AG04449 (cell line): ENCODE measurements around the gene CD180.
A peak's percentile ranks its signal among the peaks of the same experiment; 100 is the strongest.

Experiments
- CTCF ChIA-PET: fragments of 350-600 bp; formaldehyde crosslinking; extraction: SDS; loops from one replicate; lab custom pipeline; 2021; ENCODE audit warnings: antibody characterized with exemption; lab: Yijun Ruan, JAX
- POLR2A ChIA-PET: fragments of 400-600, 350-600 bp; formaldehyde crosslinking; extraction: SDS; loops from one replicate; lab custom pipeline; 2020; ENCODE audit warnings: antibody characterized with exemption, inconsistent platforms; lab: Yijun Ruan, JAX
- DNase-seq: peaks from one replicate; pipeline ENCODE4 v3.0.0-alpha.2; 2010; ENCODE audit warnings: low read depth, low spot score
- H3K4me3 ChIP-seq: 2 replicates; pipeline ENCODE4 v1.5.1; 2011; ENCODE audit warnings: low read depth, mild to moderate bottlenecking, control low read depth, low read length
- TF ChIP-seq, protein P1 (sequence below): IDR thresholded peaks from one replicate; pipeline ENCODE4 v1.5.1; 2011; ENCODE audit warnings: mild to moderate bottlenecking, moderate library complexity, low read length, control low read depth, inconsistent platforms; ENCODE audit not compliant: insufficient read depth; ENCODE audit errors: missing control alignments

Gene CD180

DNA sequence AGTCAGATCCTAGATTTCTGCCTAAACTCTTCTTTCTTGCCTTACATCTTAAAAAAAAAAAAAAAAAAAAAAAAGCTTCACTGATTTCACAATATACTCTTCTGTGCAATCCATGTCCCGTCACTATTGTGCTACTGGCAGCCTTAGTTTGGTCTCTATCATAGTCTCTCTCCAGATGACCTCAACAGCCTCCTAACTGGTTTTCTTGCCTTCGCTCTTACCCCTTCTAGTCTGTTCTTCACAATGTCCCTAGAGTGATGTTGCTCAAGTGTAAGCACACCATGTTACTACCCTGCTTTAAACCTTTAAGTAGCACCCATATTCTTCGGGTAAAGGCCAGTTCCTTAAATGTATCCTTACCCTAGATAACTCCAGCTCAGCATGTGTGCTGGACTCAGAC lies 25.8 kb downstream of the CD180 start:
- DNase-seq, result no peak
- H3K4me3 ChIP-seq, result no peak overlapping the region
- TF ChIP-seq, protein P1, sequence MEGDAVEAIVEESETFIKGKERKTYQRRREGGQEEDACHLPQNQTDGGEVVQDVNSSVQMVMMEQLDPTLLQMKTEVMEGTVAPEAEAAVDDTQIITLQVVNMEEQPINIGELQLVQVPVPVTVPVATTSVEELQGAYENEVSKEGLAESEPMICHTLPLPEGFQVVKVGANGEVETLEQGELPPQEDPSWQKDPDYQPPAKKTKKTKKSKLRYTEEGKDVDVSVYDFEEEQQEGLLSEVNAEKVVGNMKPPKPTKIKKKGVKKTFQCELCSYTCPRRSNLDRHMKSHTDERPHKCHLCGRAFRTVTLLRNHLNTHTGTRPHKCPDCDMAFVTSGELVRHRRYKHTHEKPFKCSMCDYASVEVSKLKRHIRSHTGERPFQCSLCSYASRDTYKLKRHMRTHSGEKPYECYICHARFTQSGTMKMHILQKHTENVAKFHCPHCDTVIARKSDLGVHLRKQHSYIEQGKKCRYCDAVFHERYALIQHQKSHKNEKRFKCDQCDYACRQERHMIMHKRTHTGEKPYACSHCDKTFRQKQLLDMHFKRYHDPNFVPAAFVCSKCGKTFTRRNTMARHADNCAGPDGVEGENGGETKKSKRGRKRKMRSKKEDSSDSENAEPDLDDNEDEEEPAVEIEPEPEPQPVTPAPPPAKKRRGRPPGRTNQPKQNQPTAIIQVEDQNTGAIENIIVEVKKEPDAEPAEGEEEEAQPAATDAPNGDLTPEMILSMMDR, result no peak
- POLR2A ChIA-PET, result no interaction called here
- CTCF ChIA-PET, result no interaction called here

DNA sequence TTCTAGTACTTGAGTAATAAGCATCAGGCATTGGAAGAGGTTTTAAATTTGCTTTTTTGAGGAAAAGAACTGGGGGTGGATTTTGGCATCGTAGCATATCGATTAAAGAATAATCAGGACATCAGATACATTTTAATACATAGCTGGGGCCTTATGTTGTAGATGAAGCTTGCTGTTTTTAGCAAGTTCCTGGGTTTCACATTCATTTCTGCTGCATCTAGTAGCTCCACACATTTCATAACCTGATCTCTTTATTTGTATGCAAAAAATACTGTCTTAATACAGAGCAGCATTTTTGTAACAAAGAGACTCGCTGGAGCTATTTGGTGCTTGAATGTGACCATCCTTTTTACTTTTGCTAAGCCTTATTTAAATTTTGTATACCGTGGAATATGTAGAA lies 28.5 kb downstream of the CD180 start:
- no peak overlapping the region for H3K4me3 ChIP-seq
- TF ChIP-seq, protein P1, result no peak
- ChIA-PET CTCF (interaction anchor here (0.7 to 15.0 kb wide), 6 partner anchors 7 to 40 kb away, joined by 3 to 183 read pairs (median 8); no protein-coding TSS in a partner anchor), POLR2A (no interaction called here)
- no peak for DNase-seq

DNA sequence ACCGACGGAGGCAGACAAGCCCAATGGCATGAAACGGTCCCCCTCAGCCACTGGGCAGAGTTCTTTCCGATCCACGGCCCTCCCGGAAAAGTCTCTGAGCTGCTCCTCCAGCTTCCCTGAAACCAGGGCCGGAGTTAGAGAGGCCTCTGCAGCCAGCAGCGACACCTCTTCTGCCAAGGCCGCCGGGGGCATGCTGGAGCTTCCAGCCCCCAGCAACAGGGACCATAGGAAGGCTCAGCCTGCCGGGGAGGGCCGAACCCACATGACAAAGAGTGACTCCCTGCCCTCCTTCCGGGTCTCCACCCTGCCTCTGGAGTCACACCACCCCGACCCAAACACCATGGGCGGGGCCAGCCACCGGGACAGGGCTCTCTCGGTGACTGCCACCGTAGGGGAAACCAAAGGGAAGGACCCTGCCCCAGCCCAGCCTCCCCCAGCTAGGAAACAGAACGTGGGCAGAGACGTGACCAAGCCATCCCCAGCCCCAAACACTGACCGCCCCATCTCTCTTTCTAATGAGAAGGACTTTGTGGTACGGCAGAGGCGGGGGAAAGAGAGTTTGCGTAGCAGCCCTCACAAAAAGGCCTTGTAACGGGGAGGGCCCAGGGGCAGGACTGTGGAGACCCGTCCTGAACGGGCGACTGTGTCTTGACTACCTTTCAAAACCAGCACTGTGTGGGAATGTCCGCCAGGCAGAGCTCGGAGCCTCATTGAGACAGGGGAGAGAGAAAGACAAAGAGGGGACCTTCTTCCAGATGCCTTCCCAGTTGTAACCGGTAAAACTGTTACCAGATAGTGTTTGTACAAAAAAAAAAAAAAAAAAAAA lies 29.9 kb downstream of the CD180 start:
- POLR2A ChIA-PET, result no interaction called here
- CTCF ChIA-PET, result interaction anchor here (0.7 to 15.0 kb wide), 14 partner anchors 9 to 1105 kb away, joined by 3 to 183 read pairs (median 4); no protein-coding TSS in a partner anchor
- TF ChIP-seq, protein P1, result no peak
- DNase-seq, result no peak
- no peak overlapping the region for H3K4me3 ChIP-seq

DNA sequence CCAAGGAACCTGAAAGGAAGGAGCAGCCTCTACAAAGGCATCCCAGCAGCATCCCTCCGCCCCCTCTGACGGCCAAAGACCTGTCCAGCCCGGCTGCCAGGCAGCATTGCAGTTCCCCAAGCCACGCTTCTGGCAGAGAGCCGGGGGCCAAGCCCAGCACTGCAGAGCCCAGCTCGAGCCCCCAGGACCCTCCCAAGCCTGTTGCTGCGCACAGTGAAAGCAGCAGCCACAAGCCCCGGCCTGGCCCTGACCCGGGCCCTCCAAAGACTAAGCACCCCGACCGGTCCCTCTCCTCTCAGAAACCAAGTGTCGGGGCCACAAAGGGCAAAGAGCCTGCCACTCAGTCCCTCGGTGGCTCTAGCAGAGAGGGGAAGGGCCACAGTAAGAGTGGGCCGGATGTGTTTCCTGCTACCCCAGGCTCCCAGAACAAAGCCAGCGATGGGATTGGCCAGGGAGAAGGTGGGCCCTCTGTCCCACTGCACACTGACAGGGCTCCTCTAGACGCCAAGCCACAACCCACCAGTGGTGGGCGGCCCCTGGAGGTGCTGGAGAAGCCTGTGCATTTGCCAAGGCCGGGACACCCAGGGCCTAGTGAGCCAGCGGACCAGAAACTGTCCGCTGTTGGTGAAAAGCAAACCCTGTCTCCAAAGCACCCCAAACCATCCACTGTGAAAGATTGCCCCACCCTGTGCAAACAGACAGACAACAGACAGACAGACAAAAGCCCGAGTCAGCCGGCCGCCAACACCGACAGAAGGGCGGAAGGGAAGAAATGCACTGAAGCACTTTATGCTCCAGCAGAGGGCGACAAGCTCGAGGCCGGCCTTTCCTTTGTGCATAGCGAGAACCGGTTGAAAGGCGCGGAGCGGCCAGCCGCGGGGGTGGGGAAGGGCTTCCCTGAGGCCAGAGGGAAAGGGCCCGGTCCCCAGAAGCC lies 30.8 kb downstream of the CD180 start:
- no peak for DNase-seq
- ChIA-PET POLR2A (no interaction called here), CTCF (interaction anchor here (0.7 to 15.0 kb wide), 12 partner anchors 8 to 1106 kb away, joined by 3 to 183 read pairs (median 4); no protein-coding TSS in a partner anchor)
- H3K4me3 ChIP-seq, result no peak overlapping the region
- TF ChIP-seq, protein P1, result peak; percentile 68

DNA sequence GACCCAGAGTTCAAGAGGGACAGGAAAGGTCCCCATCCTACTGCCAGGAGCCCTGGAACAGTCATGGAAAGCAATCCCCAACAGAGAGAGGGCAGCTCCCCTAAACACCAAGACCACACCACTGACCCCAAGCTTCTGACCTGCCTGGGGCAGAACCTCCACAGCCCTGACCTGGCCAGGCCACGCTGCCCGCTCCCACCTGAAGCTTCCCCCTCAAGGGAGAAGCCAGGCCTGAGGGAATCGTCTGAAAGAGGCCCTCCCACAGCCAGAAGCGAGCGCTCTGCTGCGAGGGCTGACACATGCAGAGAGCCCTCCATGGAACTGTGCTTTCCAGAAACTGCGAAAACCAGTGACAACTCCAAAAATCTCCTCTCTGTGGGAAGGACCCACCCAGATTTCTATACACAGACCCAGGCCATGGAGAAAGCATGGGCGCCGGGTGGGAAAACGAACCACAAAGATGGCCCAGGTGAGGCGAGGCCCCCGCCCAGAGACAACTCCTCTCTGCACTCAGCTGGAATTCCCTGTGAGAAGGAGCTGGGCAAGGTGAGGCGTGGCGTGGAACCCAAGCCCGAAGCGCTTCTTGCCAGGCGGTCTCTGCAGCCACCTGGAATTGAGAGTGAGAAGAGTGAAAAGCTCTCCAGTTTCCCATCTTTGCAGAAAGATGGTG lies 31.6 kb downstream of the CD180 start:
- no peak overlapping the region for H3K4me3 ChIP-seq
- POLR2A ChIA-PET, result no interaction called here
- CTCF ChIA-PET, result interaction anchor here (0.8 to 15.0 kb wide), 7 partner anchors 9 to 350 kb away, joined by 3 to 183 read pairs (median 4); no protein-coding TSS in a partner anchor
- DNase-seq, result no peak
- TF ChIP-seq, protein P1, result no peak
